SKM-1 (cell line): Measurements from ENCODE around the gene OTUB2.

Experiments used
- DNase-seq: peaks from one replicate; lab custom pipeline; 2025; ENCODE audit not compliant: unreplicated experiment; lab: John Stamatoyannopoulos, UW

OTUB2 gene

DNA sequence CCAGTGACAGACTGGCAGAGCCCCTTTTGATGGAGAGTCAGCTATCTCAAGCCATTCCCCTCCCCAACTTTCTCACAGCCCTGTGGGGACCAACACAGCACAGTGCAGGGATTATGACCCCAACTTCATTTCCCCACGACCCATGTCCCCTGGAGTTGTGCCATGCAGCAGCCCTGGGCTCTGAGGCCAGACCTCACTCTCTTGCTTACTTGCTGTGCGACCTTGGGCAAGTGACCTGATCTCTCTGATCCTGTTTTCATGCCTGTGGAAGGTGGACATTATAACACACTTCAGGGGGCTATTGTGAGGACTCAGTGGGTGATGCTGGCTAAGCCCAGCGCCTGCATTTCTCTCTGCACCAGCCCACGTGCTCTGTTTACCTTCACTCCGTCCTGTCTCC, 14.1 kb downstream of the OTUB2 start:
- DNase-seq = no peak

DNA sequence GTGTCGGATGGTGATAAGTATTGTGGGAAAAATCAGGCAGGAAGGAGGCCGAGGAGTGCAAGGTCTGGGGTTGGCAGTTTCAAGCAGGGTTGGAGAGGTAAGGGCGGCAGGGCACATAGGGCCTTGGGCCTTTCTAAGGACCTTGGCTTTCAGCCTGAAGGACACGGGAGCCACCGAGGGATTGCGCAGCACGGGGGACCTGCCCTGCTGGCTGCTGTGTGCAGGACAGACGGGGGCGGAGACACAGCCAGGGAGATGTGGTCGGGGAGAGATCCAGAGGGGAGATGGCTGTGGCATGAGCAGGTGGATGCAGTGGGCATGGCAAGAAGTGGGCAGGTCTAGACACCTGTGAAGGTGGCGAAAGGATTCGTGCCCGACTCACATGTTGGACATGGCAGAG, 14.7 kb downstream of the OTUB2 start:
- no peak for DNase-seq

DNA sequence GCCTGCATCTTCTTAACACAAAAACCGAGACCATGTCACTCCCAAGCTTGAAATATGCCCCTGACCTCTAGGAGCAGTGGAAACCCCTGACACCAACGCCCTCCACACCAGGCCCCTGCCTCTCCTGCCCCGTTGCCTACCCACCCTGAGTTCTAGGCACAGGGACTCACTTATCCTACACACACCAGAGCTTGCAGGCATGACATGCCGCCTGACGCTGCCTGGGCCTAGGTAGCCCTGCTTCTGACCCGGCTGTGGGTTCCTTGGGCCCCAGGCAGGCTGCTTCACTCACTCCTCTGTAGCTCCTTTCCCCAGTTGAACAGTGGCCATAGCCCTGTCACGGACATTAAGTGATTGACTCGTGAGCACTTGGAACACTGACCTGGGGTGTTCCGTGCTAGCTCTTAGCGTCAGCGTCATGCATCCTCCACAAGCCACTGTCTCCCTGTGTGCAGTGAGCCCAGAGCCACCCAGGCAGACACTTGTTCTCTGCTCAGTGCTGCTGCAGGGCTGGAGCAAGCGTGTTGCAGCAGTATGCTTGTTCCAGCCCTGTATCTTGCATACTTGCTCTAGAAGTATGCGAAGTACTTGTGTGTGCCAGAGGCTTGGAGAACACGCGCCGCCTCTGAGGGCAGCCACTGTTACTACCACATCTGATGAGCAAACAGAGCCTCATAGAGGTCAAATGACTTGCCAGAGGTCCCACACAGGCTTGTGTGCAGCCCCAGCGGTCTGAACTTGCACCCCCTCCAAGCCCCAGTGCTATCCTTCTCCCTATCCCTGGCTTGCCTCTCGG, 15.6 kb downstream of the OTUB2 start:
- DNase-seq = no peak

DNA sequence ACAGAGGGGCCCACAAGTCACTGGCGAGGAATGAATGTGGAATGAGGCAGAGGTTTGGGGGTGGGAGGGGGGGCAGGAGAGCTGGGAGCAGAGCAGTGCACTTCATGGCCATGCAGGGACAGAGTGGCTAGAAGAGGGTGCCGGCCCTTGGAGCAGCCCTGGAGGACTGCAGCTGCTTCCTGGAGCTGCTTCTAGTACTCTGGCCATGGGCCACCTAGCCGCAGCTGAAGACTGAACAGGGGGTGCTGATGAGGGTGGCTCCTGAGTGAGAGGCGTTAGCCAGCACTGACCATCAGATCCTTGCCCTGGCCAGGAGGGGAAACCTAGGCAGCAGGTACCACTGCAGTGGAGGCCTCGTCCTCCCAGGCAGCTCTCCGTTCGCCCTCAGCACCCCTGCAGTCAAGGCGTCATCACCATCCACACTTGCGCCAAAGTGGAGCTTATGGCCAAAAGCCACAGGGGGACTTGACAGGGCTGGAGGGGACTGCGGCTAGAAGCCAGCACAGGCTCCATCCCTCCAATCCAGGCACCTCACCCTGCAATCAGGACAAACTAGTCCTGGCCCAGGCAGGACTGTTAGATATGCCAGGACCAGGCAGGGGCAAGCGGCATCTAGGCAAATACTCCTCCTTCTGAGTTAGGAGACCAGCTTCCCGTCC, 16.4 kb downstream of the OTUB2 start:
- DNase-seq = no peak

DNA sequence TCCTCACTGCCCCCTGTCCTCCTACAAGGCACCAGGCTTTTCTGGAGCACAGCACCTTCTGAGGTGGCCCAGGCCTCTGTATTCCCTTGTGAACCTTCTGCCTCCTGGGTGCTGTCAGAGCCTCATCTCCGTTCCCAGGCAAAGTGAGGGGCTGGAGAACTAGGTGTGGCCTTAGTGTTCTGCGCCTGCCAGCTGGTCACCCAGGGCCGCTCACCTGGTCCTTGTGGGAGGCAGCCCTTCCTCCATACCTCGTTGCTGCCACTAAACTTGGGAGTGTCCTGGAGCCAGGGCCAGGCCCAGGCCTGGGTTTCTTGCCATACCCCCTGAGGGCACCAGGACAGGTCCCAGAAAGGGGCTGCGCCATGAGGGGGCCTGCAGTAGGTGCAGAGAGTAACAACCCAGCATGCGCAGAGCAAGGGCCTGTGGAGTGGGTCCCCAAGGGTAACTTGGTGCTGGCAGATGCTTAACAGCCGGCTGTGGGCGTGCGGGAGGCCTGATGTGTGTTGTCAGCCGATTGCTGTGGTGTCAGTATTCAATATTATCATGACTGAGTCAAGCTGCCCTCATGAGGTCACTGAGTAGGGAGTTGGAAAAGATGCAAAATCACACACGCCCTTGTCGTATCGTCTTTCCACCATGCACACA, 17.1 kb downstream of the OTUB2 start:
- no peak for DNase-seq

DNA sequence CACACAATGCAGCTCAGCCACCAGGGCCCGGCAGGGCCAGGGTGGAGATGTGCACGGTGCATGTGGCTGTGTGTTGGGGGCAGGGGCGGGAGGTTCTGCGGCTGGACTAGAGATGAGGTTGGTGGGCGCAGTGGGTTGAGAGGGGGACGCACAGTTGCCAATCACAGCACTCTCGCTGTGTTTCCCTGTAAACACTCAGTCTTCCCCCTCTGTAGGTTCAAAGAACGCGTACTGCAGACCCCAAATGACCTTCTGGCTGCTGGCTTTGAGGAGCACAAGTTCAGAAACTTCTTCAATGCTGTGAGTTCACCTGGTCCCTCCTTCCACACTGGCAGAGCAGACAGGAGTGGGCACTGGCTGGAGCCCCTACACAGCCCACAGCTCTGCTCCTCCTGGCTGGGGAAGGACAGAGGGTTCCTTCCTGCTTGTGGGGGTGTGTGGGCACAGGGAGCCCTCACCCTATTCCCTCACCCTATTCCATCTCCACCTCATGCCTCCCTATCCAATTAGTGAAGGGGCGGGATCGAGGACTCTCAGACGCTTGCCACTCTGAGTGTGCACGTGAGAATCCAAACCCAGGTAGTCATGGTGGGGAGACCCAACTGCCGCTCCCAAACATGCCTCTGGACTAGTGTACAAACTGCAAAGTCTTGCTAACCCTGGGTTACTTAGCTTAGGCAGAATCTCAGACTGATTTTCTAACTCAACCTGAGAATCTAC, 17.8 kb downstream of the OTUB2 start:
- DNase-seq = no peak

DNA sequence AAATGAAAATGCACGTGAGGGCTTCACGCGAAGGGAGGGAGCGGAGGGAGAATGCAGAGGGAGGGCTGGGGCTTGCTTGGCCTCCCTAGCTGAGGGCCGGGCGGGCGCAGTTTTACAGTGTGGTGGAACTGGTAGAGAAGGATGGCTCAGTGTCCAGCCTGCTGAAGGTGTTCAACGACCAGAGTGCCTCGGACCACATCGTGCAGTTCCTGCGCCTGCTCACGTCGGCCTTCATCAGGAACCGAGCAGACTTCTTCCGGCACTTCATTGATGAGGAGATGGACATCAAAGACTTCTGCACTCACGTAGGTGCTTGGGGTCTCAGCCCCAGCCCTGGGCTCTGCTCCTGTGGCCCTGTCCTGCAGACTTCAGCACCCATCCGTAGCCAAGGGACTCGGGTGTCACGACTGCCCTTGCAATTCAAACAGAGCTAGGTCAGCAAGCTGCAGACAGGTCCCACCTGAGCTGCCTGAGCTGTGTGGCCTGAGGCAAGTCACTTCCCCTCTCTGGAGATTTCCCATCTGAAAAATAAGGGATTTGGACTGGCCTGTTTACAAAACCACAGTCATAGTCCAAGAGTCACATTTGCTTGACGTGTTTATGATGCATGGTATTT, 18.4 kb downstream of the OTUB2 start:
- DNase-seq = no peak

DNA sequence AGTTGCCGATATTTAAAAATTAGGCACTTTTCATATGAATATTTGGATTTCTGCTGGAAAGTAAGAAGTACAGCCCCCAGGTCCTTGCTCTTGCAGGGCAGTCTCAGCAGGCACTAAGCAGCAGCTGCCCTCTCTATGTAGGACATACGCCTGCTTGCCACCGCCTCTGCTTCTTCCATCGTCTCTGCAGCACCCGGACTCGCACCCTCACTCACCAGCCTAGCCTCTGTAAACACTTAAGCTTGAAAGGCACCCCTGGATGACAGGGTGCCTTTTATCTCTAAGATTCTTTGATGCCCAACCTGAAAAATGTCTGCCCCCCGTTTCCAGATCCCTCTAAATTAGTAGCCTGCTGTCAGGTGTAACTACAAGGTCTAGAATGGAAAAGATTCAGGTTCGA, 19.0 kb downstream of the OTUB2 start:
- DNase-seq = no peak

DNA sequence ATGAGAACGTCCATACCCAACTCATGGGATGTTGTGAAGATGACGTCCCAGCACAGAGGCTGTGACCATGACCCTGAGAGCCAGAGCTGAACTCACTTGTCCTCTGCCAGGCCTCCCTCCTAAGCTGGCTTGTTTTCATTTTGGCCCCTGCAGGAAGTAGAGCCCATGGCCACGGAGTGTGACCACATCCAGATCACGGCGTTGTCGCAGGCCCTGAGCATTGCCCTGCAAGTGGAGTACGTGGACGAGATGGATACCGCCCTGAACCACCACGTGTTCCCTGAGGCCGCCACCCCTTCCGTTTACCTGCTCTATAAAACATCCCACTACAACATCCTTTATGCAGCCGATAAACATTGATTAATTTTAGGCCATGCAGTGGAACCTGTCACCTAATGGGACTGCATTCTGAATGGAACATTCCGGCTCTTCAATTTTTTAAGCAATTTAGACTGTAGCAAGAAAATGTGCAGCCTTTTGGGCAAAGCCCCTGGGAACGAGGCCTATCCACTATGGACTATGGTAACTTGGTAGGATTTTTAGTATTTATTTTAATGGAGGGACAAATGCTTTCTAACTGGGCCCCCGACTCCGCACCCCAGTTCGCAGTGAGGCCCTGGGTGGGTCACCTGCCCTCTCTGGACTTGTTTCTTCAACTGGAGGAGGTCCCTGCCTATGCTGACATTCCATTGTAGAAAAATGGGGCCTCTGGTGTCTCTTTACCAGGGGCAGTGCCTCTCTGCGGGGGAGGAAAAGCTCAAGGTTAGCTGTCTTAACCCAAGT, 19.6 kb downstream of the OTUB2 start:
- DNase-seq = no peak

DNA sequence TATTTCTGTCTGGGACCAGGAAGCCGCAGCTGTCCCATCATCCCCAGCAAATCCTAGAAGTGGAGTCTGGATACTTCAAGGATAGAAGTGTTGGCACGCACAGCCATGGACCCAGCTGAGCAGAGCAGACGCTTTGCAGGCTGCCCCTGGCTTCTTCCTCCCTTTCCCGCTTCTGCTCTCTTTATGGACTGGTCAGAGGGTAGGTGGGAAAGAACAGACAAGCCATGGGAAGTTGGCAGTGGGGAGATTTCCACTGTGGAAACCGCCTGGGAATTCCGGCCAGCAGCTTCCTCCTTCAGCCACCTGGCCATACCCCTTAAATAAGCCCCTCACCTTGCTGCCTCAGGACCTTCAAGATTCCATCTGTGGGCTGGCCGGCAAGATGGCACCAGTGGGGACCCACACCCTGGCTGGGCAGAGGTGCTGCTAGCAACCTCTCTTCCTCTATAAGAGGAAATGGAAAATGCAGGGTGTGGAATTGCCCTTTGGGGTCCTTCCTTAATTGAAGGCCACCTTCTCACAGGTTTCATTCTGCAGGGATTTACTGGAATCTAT, 20.6 kb downstream of the OTUB2 start:
- no peak for DNase-seq

DNA sequence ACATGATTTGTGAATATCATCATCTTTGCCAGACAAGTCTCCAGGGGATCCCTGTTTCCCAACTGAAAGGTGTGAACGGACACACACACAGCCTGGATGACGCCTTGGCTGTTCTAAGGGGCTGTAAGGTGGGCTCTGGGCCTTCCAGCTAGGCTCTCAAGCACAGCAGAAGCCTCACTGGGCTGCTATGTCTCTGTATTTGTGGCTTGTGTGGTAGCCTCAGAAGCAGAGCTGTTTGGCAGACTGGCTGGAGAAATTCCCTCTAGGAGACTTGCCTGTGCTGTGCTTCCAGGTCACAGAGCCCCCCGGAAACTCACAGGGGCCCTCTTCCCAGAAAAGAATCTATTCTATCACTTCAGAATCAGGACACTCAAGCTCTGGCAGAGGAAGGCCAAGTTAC, 21.4 kb downstream of the OTUB2 start:
- DNase-seq = no peak

DNA sequence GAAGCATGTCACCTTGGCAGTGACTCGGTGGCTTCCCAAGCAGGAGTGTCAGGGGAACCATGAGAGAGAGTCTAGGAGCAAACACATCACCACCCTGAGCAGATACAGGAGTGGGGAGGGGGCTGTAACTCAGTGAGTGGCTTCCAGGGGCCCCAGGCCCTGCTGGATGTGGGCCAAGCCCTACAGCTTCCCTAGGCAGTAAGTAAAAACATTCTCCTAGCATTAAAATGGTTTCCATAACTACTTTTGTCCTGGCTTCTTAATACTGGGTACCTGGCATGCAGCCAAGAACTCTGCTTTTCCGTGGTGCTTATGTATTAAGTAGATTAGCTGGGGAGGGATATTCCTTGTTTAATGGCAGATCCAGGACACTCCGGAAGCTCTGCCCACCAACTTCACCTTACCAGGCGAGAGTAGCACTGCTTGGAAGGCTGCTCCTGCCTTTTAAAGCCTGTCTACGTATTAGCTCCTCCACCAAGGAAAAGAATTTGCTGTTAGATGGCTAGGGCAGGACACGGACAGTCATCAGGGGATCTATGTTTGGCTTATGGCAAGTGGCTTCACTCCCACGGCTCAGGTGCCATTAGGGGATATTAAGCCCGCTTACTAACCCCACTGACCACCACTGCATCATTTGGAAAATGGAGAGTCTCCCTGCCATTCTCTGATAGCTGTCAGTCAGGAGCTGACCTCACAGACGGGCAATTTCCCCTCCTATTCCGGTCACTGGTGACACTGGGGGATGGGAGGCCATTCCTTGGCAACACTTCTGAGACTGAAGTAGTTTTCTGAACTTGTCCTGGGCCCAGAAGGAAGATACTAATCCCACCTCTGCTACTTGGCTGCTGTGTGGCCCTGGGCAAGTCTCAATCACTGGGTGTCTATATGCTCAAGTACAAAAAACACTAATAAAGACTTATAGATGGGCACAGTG, 22.8 kb downstream of the OTUB2 start:
- no peak for DNase-seq

DNA sequence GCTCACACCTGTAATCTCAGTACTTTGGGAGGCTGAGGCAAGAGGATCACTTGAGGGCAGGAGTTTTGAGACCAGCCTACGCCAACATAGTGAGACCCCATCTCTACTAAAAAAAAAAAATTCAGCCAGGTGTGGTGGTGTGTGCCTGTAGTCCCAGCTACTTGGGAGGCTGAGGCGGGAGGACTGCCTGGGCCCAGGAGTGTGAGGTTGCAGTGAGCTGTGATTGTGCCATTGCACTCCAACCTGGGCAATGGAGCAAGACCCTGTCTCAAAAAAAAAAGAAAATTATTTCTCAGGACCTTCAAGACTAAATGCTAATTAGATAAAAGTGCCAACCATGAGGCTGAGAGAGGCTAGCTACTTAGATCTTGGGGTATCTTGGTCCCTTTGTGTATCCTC, 23.5 kb downstream of the OTUB2 start:
- no peak for DNase-seq

DNA sequence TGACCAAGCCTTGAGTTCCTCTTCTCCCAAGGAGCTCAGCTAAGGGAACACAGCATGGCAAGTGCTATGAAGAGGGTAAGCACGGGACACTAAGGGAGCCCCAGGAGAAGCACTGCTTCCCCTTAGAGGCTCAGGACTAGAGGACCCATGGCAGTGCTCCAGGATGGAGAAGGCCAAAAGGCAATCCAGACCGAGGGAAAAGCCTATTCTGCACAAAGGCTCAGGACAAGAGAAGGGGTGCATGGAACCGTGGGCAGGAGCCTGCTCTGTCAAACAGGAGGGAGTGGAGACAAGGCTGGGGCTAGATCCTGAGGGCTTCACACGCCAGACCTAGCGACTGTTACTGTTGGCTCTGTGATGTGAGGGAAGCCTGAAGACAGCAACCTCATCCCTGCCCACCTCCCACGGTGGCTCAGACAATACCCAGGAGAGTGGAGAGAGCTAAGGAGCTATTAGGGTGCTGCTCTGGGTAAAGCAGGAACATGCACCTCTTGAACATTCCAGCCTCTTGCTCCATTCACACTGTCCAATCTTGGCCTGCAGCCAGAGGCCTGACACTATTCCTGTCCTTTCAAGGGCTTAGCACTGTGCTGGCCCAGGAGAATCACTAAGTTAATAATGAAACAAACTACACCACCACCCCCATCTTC, 24.2 kb downstream of the OTUB2 start:
- no peak for DNase-seq

DNA sequence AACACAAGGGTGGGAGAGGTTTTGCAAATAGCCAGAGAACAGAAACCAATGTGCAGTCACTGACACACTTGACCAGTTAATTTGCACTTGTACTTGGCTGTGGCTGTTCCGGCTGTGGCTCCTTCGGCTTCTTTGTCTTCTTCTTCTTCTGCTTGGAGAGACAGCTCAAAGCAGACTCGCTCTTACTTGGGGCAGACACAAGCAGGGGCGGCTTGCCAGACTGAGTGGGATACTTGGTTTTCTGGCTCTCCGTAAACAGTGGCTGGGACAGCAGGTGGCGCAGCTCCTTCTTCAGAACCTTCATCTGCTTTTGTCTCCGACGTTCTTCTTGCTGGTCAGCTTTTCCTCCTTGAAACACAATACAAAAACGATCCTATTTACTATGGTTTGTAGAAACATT, 25.0 kb downstream of the OTUB2 start:
- DNase-seq = no peak

DNA sequence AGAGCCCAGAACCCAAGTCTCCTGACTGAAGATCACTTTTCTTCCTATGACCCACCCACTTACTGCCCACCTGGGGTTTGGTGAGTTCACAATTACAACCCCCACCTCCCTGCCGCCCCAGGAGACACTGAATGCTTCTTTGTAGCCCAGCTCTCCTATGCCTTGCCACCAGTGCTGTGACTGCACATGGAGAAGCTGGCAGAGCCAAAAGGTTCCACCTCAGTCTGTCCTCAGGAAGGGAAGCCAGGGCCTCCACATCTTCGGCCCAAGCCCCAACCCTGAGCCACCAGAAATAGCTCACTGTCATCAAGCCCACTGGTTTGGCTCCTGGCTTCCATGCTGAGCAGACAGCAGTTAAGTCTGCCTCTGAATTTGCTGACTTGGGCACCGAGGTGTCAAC, 25.6 kb downstream of the OTUB2 start:
- no peak for DNase-seq

DNA sequence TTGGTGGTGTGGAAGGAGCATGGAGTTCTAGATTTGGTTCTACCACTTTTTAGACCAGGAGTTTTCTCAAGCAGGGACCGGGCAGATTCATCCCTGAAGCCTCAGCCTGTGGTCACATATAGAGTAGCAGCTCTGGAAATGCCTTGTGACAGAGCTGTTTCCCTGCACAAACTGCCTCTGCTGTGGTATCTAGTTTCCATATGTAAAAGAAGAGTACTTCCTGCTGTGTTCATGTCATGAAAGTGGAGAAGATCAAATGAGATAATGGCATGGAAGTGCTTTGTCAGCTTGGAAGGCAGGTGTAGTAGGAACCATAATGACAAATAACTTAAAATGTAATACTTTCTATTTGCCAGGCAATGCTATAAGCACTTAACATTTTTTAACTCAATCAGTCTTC, 26.1 kb downstream of the OTUB2 start:
- no peak for DNase-seq

DNA sequence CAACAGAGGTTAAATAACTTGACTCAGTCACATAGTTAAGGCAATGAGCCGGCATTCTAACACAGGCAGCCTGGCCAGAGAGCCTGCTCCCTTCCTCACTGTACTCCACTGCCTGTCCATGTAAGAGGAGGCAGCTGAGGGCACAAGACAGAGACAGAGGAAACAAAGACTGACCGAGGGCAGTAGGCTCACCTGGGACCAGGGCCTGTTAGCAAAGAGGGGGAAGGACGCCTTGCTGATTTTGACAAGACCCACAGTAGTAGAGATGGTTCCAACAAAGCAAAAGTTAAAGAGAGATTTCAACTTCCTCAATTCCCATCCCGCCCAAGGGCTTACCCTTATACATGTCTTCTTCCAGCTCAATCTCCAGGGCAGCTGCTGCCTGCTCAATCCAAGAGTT, 26.5 kb downstream of the OTUB2 start:
- DNase-seq = no peak

DNA sequence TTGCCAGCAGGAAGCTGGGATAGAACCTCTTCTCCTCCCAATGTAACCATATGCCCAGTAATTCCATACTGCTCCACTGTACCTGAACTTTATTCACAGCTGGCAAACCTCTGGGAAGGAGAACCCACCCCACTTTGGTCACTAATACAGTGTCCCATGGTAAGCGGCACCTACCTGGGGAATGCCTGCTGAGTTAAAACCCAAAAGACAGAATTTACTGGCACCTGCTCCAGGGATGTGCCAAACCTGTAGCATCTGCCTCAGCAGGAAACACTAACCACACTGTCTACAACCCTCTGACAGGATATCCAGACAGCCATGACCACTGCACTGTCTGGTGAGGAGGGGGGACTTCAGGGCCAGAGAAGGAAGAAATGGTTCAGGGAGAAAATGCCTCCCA, 28.3 kb downstream of the OTUB2 start:
- DNase-seq = no peak
